Measurements from ENCODE around the gene TEX261. TPM values are rescaled to one million over a fixed set of nuclear protein-coding genes. Genes with fewer than 3 reads are reported as not detected.

TEX261 gene
- 44.3 and 58.7 TPM in 2 replicates for polyA plus RNA-seq (2012; rRNA removed)
- polyA plus RNA-seq (2012; cell fraction: cytosol; rRNA removed) = 38.7 and 48.7 TPM in 2 replicates
- 50.8 and 58.9 TPM in 2 replicates for polyA plus RNA-seq (2012; cell fraction: nucleus; rRNA removed)

GRCh38 chr2:70994699-70995425 is at the start of gene TEX261:
TEX261 (minus strand) TSS chr2:70994873; CDS start chr2:70994757, 116 bp downstream.
- Histone ChIP-seq H3K4me1 (ENCODE audit: control insufficient read depth in 1 of 2, insufficient read depth in 2 of 2, low read depth in 1 of 2, low read length in 1 of 2) (peaks cover 9 to 14% of the 10 kb centered on the region in 2 experiments; a peak in 1 of 4 replicates), H3K27ac (ENCODE audit: low read depth in 2 of 2, low read length in 1 of 2) (peak within 1 kb of the TSS in 1 of 2 experiments; percentile 66; a peak in 1 of 4 replicates), H3K4me2 (peak within 1 kb of the TSS; percentile 98), H3K36me3 (replicated peaks in 1 of 2; ENCODE audit: control insufficient read depth in 1 of 2, insufficient read depth in 2 of 2, low read length in 1 of 2) (peaks cover 0 to 16% of the 10 kb centered on the region in 2 experiments), H2AFZ (ENCODE audit: low read depth) (peak within 1 kb of the TSS; percentile 97), H3K4me3 (ENCODE audit: low read depth in 2 of 2, low read length in 1 of 2) (peak within 1 kb of the TSS; percentile 75 to 91), H3K9me3 (no peaks in the 10 kb centered on the region), H3K27me3 (ENCODE audit: insufficient read depth) (no peaks in the 10 kb centered on the region), H3K9me2 (no peaks in the 10 kb centered on the region), H4K20me1 (ENCODE audit: insufficient read depth) (peaks cover 8% of the 10 kb centered on the region; the same call in 1 of the 2 replicates), H3K79me2 (ENCODE audit: insufficient read depth) (peaks cover 31% of the 10 kb centered on the region), H3F3A (replicated peaks; ENCODE audit: insufficient read depth) (no peaks in the 10 kb centered on the region), H3K9ac (peak within 1 kb of the TSS; percentile 73)
- 2% methylated on average over 11 of the region's 65 CpGs for WGBS (ENCODE audit: low lambda C conversion rate)
- ChIA-PET CTCF (interaction anchor here (1.3 kb wide), 1 partner anchor 9 kb away, joined by 3 read pairs; no protein-coding TSS in a partner anchor), POLR2A (no interaction called here)
- DNase-seq = peak; percentile 98
- TF ChIP-seq RXRA (IDR thresholded peaks at IDR 0.05; ENCODE audit: borderline replicate concordance, low read depth) (no peak), EP300 (IDR thresholded peaks at IDR 0.05; ENCODE audit: borderline replicate concordance in 1 of 2, low read depth in 1 of 2, low read length in 1 of 2) (peak in 1 of 2 experiments; percentile 3; a peak in 1 of 4 replicates), ELF1 (IDR thresholded peaks at IDR 0.05) (no peak), MAX (IDR thresholded peaks at IDR 0.05; ENCODE audit: low read depth) (no peak), SIN3A (IDR thresholded peaks at IDR 0.05; ENCODE audit: borderline replicate concordance, low read depth, low read length) (peak; percentile 69; the same call in 1 of the 2 replicates), FOSL2 (IDR thresholded peaks at IDR 0.05; ENCODE audit: borderline replicate concordance, low read depth) (no peak), MXI1 (IDR thresholded peaks at IDR 0.05; ENCODE audit: low read depth, low read length) (peak; percentile 50; the same call in 1 of the 2 replicates), GABPA (IDR thresholded peaks at IDR 0.05; ENCODE audit: low read depth) (no peak), EZH2phosphoT487 (IDR thresholded peaks at IDR 0.05; ENCODE audit: borderline replicate concordance, low read depth) (no peak), JUND (IDR thresholded peaks at IDR 0.05) (no peak), CHD2 (IDR thresholded peaks at IDR 0.05; ENCODE audit: low read length, partially characterized antibody) (peak; percentile 47), POLR2AphosphoS5 (IDR thresholded peaks at IDR 0.05; ENCODE audit: low read depth, low read length) (peak; percentile 29; the same call in 1 of the 2 replicates), REST (IDR thresholded peaks at IDR 0.05; ENCODE audit: low read depth, low read length) (no peak), TCF12 (IDR thresholded peaks at IDR 0.05) (no peak), USF2 (IDR thresholded peaks at IDR 0.05; ENCODE audit: borderline replicate concordance, low read depth, low read length) (no peak), TAF1 (IDR thresholded peaks at IDR 0.05; ENCODE audit: borderline replicate concordance, low read depth, low read length) (peak; percentile 43; the same call in 1 of the 2 replicates), SMC3 (IDR thresholded peaks at IDR 0.05; ENCODE audit: low read depth, low read length) (no peak), FOXM1 (IDR thresholded peaks at IDR 0.05; ENCODE audit: low read depth) (no peak), NRF1 (IDR thresholded peaks at IDR 0.05; ENCODE audit: low read depth, low read length) (0 out of 2 replicates have a peak, but pooled peaks have one; percentile 12), NFIC (IDR thresholded peaks at IDR 0.05; ENCODE audit: borderline replicate concordance) (no peak), YY1 (IDR thresholded peaks at IDR 0.05; ENCODE audit: low read depth) (peak; percentile 52), TEAD4 (IDR thresholded peaks at IDR 0.05; ENCODE audit: borderline replicate concordance, insufficient read depth) (no peak), CTCF (IDR thresholded peaks at IDR 0.05) (peak; percentile 63), ZBTB33 (IDR thresholded peaks at IDR 0.05; ENCODE audit: borderline replicate concordance, low read depth) (no peak)
